Stimulated activated CD4-positive, alpha-beta T cell treated with anti-CD3 and anti-CD28 coated beads, Interleukin-15, amount 100 ng/mL, for 1 hour (primary cell): Measurements from ENCODE around the gene RHOH.
"Not testable (repeated sequence)": the region's sequence is repeated elsewhere in the genome, so short reads cannot be mapped to it uniquely, and the experiment has no call there.

ENCODE experiments used
- DNase-seq, 2 donors: peaks; one replicate each; pipeline ENCODE4 v3.0.0-alpha.2; 2020; ENCODE audit warnings: low read depth in 1 of 2, low spot score in 1 of 2

The RHOH gene, protein sequence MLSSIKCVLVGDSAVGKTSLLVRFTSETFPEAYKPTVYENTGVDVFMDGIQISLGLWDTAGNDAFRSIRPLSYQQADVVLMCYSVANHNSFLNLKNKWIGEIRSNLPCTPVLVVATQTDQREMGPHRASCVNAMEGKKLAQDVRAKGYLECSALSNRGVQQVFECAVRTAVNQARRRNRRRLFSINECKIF

DNA sequence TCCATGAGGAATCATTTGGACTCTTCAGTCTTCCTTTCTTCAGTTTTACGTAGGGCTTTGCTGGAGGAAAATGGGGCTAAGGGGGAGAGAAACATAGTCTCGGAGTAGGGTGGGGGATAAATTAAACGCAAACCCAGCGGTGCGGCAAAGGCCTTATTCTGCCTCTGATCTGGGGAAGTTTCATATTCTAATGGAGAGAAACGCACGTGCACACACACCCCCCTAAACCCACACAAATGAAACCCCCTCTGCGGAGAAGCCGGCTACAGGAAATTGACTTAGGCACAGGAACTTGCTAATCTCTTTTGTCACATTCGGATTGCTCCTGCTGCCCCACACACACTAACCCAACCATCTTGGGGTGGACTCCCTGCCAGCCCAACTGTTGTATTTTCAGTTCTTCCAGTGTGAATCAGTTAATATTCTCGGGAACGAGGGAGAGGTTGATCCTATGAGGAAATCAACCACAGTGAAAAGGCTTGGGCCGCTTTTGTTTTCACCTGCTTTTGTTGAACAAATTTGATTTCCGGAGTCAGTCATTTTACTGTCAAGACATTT is at the start of gene RHOH:
Gene RHOH, plus strand, starts transcription at position 308 of the 558 bp plus-strand sequence. CDS start 46,356 bp downstream, outside the sequence.
- DNase-seq, result peak; percentile 47 to 52

DNA sequence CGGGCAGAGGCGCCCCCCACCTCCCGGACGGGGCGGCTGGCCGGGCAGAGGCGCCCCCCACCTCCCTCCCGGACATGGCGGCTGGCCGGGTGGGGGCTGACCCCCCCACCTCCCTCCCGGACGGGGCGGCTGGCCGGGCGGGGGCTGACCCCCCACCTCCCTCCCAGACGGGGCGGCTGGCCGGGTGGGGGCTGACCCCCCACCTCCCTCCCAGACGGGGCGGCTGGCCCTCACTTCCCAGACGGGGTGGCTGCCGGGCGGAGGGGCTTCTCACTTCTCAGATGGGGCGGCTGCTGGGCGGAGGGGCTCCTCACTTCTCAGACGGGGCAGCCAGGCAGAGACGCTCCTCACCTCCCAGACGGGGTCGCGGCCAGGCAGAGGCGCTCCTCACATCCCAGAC is 49.3 kb upstream of the RHOH start:
- DNase-seq, result not testable (repeated sequence)

DNA sequence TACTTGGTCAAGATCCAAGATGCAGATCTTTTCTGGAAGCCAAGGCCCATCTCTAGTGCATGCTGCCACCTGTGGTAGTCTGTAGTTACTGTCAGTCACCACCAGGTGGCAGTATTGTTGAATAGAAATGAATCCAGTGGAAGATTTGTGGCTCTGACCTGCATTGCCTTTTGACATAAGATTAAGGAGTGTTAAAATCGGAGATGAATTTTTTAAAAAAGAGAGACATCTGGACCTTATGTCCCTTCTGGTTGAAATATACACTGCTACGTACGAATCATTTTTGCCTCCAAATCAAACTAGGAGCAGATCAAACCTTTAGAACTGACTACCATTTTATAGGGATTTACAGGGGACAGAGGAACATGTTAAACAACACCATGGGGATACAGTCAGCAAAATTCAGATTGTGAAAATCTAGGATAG is 46.9 kb upstream of the RHOH start:
- peak; percentile 12 to 36 for DNase-seq

DNA sequence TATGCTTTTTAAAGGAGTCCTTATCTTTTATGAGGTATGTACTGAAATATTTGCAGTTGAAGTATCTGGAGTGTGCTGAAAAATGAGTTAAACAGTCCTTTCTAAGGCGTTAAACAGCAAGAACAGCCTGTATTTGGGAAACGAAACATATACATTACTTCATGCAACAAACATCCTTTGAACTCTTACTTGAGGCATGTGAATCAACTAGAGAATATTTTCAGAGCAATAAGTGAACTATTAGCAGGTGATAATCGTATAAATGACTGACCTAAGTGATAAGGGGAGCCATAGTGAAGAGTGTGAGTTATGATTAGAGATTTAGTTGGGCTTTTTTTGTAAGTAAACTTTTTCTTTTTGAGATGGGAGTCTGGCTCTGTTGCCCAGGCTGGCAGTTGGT is 45.9 kb upstream of the RHOH start:
- no peak for DNase-seq

DNA sequence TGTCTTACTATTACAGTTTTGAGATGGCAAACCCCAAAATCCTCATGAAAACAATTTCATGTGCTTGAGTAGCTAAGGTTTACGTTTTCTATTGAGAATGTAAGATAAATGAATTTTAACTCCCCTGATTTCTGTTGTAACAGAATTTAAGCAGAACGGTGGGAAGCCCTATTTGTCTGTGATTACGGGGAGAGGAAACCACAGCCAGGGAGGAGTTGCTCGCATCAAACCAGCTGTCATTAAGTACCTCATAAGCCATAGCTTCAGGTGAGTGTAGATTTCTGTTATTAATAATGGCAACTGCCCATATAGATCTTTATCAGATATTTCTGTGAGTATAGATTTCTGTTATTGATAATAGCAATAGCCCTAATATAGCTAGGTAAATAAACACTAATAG is 44.2 kb upstream of the RHOH start:
- no peak for DNase-seq

DNA sequence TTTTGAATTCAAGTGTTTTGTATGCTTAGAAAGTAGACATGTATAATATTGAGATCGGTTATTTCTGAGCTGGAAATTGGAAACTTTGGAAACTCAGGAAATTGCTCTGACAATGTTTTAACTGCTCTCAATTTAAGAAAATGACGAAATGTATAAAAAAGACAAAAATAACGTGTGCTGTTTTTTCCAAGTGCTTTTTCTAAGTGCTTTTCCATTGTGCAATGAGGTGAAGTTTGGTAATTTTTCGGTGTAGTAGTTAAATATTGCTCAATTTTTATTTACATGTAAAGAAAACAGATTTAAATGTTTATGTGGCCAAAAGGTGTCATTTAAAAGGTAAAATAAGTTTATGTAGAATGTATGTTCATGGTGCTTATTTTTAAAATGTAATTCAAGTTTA is 39.4 kb upstream of the RHOH start:
- no peak for DNase-seq

DNA sequence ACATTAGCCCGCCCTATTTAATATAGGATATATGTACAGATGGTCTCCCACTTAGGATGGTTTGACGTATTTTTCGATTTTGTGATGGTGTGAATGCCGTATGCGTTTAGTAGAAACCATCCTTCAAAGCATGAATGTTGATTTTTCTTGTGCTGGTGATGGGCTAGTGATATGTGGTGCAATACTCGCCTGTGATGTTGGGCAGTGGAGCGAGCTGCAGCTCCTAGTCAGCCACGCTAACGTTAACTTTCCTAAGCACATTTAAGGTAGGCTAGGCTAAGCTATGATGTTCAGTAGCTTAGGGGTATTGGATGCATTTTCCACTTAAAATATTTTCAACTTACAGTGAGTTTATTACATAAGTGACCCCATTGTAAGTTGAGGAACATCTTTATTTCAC is 36.6 kb upstream of the RHOH start:
- no peak for DNase-seq

DNA sequence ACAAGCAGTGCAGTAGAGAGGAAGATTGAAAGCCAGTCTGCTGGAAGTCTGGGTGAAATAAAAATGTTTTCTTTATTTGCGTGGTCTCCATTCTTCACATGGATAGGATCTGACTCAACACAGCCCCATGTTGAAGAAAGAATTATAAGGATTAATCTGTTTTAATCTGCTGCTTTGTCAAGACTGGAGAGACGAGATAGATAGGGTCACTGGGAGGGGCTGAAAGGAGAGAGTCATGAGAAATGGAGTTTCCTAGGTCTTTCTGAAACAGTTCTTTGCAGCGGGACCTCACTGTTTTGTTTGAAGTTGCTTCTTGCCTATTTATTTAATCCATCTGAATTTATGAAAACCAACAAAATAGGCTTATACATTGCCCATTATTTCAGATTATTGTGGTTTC is 32.4 kb upstream of the RHOH start:
- no peak for DNase-seq

DNA sequence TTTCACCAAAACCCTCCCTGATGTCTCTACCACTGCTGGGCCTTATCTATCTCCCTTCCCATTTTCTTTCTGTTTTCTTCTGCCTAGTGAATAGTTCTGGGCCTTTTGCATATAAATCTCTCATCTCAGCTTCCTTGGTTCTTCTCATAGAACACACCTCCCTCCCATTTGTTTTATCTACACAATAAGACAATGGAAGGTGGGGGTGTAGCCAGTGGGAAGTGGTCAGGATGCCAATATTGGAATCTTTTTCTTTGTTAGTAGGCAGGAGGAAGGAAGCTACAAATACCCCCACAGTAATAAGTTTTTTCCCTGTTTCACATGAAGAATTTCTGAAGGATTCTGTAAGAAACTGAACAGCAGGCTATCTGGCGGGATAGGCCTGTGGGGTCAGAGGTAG is 30.9 kb upstream of the RHOH start:
- no peak for DNase-seq

DNA sequence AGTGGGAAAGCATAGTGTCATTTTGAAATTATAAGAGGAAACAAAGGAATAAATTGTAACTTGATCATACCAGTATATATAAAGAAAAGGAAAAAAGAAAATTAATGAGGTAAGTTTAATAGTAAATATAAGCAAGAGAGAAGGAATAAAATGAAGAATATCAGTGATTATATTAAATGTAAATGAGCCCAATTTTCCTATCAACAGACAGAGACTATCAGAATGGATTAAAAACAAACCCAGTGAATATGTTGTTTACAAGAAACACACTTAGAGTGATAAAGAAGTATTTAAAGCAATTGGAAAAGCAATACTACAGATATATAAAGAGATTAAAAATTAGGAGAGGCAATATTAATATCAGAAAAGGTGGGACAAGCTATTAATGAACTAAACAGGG is 28.8 kb upstream of the RHOH start:
- DNase-seq, result no peak

DNA sequence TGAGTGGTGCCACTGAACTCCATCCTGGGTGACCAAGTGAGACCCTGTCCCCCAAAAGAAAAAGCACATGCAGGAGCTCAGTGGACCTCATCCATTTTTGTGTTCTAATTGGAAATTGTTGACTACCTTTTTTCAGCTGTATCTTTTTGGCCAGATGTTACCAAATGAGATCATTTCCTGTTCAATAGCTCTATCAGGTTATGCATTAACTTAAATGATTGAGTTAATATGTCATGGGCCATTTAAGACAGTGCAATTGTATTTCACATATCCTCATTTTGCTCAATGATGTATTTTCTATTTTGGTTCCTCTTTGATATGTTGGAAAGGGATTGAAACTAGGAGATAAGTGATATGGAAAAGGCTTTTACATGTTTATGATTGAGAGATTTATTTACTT is 26.2 kb upstream of the RHOH start:
- no peak for DNase-seq

DNA sequence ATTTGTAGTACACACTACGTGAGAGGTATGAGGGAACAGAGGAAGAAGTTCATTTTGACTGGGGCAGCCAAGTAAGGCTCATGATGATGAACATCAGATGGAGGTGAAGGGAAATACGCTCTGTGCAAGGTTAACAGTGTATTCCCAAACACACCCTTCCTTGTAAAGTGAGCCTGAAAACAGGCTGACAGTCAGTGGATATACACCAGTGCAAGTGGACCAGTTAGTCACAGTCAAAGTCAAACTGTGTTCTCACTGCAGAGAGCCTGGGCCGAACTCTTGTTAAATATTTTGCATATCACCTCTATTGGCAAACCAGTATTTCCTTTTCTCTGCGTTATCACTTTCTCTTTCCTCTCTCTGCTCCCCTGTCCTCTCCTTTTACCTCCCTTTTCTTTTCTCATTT is 23.4 kb upstream of the RHOH start:
- DNase-seq, result no peak

DNA sequence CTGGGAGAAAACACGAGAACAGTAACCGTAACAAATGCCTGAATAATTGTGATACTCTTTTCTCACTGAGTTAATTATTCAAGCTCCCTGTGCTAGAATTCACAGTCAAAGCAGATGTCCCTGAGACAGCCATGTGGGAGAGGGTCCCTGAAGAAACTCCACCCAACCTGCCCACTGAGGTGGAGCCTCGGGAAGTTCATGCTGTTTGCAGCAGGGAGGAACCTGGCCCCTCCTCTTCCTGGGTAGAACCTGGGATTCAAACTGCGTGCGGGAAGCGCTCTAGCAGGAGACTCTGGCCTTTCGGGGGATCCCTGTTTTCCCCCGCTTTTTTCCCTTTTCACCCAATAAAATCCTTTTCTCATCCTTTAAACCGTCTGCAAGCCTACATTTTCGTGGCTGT is 20.2 kb upstream of the RHOH start:
- no peak for DNase-seq

DNA sequence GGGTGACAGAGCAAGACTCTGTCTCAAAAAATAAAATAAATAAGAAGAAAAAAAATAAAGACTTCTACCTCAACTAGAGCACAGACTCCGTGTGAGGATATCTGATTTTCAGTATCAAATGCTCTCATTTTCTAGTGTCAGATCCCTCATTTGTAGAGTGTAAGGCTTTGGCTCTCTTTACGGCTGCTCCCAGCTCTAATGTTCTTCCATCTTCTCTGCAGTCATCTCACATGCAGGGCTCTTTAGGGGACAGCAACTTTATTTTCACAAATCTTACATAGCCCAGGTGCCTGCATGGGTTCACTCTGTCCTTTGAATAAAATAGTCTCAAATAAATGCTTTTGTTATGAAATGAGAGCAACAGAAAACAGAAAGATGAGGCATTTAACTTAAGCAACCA is 19.2 kb upstream of the RHOH start:
- no peak for DNase-seq

DNA sequence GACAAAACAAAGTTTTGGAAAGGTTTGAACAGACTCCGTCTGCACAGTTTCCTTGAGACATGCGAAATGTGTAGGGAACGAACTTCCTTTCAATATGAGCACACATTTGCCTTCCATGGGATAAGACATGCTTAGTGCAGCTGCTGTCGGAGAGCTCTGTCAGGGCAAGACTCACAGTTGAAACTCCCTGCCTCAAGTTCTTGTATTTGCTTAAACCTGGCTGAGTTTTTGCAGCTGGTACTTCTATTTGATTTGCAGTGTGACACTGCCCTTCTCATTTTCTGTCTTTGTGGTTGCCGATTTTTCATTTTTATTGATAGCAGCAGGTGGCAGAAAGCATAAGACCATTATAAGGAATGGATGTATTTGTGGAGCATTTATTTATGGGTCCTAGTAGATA is 18.2 kb upstream of the RHOH start:
- DNase-seq, result no peak

DNA sequence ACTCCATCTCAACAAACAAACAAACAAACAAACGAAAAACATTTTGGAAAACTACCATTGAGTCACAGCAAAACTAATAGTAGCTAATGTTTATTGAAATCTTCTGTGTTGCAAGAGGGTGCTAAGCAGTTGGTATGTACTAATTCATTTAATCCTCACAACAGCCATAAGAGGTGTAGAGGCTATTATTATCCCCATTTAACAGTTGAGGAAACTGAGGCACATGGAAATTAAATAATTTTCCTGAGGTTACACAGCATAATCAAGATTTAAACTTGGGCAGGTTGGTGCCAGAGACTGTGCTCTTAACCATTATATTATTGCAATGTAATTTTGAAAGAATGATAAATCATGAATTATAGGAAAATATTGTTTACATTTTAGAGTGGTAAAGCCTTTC is 17.5 kb upstream of the RHOH start:
- no peak for DNase-seq

DNA sequence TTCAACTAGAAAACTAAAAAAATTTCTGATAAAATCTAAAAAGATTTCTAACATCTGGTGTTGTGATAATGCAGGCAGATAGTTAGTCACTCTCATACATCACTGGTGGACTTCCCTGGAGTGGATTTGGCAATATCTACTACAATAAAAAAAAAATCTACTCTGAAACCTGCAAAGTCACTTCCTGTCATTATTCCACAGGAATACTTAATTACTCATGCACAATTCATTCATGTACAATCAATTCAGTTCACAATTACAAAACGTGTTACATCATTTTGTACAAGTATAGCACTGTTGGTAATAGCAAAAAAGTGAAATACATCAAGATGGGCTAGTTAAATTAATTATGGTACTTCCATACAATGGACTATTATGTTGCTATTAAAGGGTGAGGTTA is 16.5 kb upstream of the RHOH start:
- DNase-seq, result no peak

DNA sequence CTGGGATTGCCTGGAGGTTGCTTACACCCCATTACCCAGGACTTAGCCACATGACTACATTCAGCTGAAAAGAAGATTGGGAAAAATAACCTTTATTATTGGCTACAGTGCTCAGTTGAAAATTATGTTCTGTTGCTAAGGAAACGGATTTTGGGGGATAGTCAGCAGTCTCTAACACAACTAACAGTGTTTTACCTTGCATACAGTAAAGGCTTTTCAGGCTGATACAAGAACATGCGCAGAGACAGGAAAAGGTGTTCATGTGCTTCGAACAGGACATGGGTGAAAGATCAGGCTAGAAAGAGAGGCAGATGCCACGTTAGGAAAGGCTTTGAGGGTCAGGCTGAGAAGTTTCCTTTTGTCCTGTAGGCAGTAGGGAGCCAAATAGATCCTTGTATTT is 14.8 kb upstream of the RHOH start:
- DNase-seq, result no peak

DNA sequence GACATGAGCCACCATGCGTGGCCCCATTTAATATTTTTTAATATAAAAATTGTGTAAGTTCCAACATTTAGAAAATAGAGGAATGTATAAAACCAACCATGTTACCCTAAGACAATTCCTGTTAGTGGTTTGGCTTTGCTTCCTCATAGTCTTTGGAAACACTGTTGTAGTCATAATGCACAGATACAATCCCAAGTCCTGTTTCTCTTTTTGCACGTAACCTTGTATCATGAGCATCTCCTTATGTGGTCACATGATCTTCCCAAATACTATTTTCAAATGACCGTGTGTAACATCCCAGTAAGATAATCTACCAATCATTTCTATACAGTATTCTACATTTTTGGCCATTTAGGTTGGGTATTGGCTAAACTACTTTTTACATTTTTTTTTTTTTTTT is 13.9 kb upstream of the RHOH start:
- DNase-seq, result no peak

DNA sequence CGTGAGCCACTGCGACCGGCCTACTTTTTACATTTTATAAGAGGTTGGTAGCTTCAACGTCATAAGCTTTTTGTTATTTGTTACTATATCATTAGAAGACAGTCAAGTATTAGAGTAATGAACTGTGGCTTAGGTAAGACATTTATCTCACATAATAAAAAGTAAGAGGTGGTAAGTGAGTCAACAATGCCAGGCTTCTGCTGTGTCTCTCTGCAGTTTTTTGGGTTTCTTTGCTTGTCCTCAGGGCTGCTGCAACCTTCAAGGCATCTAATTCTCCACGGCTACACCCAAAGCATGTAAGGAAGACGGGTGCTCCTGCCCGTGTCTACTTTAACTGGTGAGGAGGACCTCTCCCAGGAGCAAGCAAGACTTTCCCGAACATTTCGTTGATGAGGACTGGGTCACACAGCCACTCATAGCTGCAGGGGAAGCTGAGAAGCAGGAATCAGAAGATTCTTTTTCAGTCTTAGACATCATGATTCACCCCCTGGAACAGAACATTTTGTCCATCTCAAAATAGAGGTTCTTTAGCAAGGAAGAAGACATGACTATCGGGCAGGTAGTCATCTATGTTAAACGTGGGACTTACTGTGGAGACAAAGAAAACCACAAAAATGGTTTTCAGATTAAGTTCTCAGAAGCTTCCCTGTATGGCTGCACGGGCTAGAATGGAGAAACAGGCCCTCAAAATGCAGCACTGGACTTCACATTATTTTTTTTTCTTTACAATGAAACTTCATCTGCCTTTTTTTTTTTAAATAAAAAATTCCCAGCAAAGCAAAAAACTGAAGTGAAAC is 13.0 kb upstream of the RHOH start:
- no peak for DNase-seq

DNA sequence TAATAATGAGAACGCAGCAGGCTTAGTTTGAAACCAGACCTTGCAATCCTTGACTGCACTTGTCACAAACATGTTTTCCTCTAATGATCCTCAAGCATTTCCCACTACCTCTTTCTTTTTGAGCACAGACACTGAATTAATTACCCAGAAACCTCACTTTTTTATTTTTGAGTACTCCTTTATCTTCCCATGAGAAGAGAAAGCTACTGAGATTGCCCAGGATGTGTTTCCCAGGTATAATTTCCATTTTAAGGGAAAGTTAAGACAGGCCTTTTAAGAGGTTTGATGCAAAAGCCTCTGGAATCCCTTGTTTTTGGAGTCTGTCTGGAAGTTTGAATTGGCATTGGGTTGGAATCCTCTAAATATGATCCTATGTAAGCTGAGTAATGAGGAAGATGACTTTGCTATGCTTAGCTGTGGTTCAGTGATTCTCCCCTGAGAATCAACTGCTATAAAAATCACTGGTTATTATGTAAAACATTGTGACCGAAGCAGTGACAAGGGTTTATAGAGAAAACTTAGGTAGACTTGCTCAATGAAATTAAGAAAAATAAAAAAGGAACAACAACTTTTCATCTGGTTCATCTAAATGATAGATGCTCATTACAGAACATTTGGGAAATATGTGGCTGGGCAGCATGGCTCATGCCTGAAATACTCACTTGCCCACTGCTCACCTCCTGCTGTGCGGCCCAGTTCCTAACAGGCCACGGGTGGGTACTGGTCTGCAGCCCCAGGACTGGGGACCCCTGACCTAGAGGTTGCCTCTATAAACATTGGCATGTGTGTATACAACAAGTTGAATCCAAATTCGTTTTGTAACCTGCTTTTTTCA is 10.8 kb upstream of the RHOH start:
- DNase-seq, result no peak

DNA sequence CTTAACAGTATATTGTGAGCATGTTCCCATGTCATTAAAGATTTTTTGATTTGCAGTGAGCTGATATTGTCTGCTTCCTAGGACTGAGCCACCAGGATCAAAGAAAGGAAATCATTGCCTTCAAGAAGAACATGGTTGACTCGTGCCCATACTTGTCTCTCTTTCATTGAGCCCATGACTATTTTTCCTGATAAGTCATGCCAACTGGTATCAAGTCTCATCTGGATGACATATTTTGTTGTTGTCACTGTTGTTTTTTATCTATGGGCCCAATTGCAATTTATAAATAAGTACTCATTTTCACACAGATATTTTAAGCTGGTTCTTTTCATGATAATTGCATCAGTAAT is 10.2 kb upstream of the RHOH start:
- DNase-seq, result no peak
